NCI-H146 treated with DMSO at 0.1 percent for 48 hours (cell line): Measurements from ENCODE around the gene G3BP2.
"Not testable (repeated sequence)": the region's sequence is repeated elsewhere in the genome, so short reads cannot be mapped to it uniquely, and the experiment has no call there.

Source experiments
- DNase-seq: peaks from one replicate; lab custom pipeline; 2025; ENCODE audit not compliant: unreplicated experiment; lab: John Stamatoyannopoulos, UW

The G3BP2 gene

GRCh38 chr4:75685546-75686189 lies 12.5 kb upstream of the G3BP2 start:
- no peak for DNase-seq

GRCh38 chr4:75683482-75684155 lies 10.4 kb upstream of the G3BP2 start:
- DNase-seq, result no peak

GRCh38 chr4:75679876-75680575 lies 6.8 kb upstream of the G3BP2 start:
- no peak for DNase-seq

- DNase-seq, result no peak
These were observed 5.8 kb upstream of the G3BP2 start for GRCh38 chr4:75678965-75679364.

- no peak for DNase-seq
These were observed 5.3 kb upstream of the G3BP2 start for GRCh38 chr4:75678473-75678872.

GRCh38 chr4:75675004-75675531 lies 1.9 kb upstream of the G3BP2 start:
- DNase-seq, result peak; percentile 31

GRCh38 chr4:75673959-75674328 lies 733 bp upstream of the G3BP2 start:
- no peak for DNase-seq

- DNase-seq, result peak; percentile 33
These were observed 667 bp downstream of the G3BP2 start for GRCh38 chr4:75672461-75673026.

- no peak for DNase-seq
These were observed 1.3 kb downstream of the G3BP2 start for GRCh38 chr4:75671802-75672421.

- DNase-seq, result no peak
These were observed 4.6 kb downstream of the G3BP2 start for GRCh38 chr4:75668596-75668995.

- DNase-seq, result not testable (repeated sequence)
These were observed 5.6 kb downstream of the G3BP2 start for GRCh38 chr4:75667636-75668035.

- DNase-seq, result no peak
These were observed 6.9 kb downstream of the G3BP2 start for GRCh38 chr4:75666299-75666698.

GRCh38 chr4:75664604-75665003 lies 8.6 kb downstream of the G3BP2 start:
- not testable (repeated sequence) for DNase-seq

GRCh38 chr4:75662626-75663025 lies 10.6 kb downstream of the G3BP2 start:
- DNase-seq, result no peak

- DNase-seq, result no peak
These were observed 12.7 kb downstream of the G3BP2 start for GRCh38 chr4:75660491-75660890.

- no peak for DNase-seq
These were observed 13.6 kb downstream of the G3BP2 start for GRCh38 chr4:75659512-75660031.

- DNase-seq, result no peak
These were observed 14.3 kb downstream of the G3BP2 start for GRCh38 chr4:75658876-75659275.

GRCh38 chr4:75655562-75655961 lies 17.6 kb downstream of the G3BP2 start:
- no peak for DNase-seq

- no peak for DNase-seq
These were observed 18.3 kb downstream of the G3BP2 start for GRCh38 chr4:75654905-75655304.

- DNase-seq, result no peak
These were observed 19.2 kb downstream of the G3BP2 start for GRCh38 chr4:75653845-75654503.
